Colon (tissue), 2 donors: Measurements from ENCODE around the gene ZNF740.

Source experiments
- FAIRE-seq: peaks from 2 replicates; lab custom pipeline; 2012; peaks lifted over from hg19 to GRCh38; lab: Jason Lieb, UNC
- donor health status: control.
- donor health status: control.

ZNF740 gene

GRCh38 chr12:53214687-53215455 is 34.3 kb downstream of the ZNF740 start:
- FAIRE-seq = no peak

GRCh38 chr12:53215497-53215896 is 35.0 kb downstream of the ZNF740 start:
- FAIRE-seq = no peak

GRCh38 chr12:53217051-53217930 is 36.8 kb downstream of the ZNF740 start:
- FAIRE-seq = no peak

- FAIRE-seq = no peak
Measured at GRCh38 chr12:53217931-53218307, 37.4 kb downstream of the ZNF740 start.

- FAIRE-seq = no peak
Measured at GRCh38 chr12:53218551-53219291, 38.2 kb downstream of the ZNF740 start.

- no peak for FAIRE-seq
Measured at GRCh38 chr12:53219292-53219955, 38.9 kb downstream of the ZNF740 start.

- FAIRE-seq = no peak
Measured at GRCh38 chr12:53219956-53220693, 39.6 kb downstream of the ZNF740 start.

- FAIRE-seq = no peak
Measured at GRCh38 chr12:53220694-53221202, 40.2 kb downstream of the ZNF740 start.

GRCh38 chr12:53221203-53222080 is 40.9 kb downstream of the ZNF740 start:
- FAIRE-seq = no peak

GRCh38 chr12:53222170-53222721 is 41.7 kb downstream of the ZNF740 start:
- no peak for FAIRE-seq

- FAIRE-seq = no peak
Measured at GRCh38 chr12:53222806-53223261, 42.3 kb downstream of the ZNF740 start.

- FAIRE-seq = no peak
Measured at GRCh38 chr12:53223389-53224060, 43.0 kb downstream of the ZNF740 start.

- no peak for FAIRE-seq
Measured at GRCh38 chr12:53224061-53224896, 43.8 kb downstream of the ZNF740 start.

- FAIRE-seq = no peak
Measured at GRCh38 chr12:53224897-53225634, 44.5 kb downstream of the ZNF740 start.

GRCh38 chr12:53225635-53226424 is 45.3 kb downstream of the ZNF740 start:
- no peak for FAIRE-seq

GRCh38 chr12:53226815-53227214 is 46.3 kb downstream of the ZNF740 start:
- FAIRE-seq = no peak

GRCh38 chr12:53227341-53227740 is 46.8 kb downstream of the ZNF740 start:
- no peak for FAIRE-seq
